Stimulated activated CD8-positive, alpha-beta memory T cell treated with anti-CD3 and anti-CD28 coated beads, Interleukin-2, amount 100 ng/mL, for 48 hours (primary cell): ENCODE results near the gene C2CD2.

ENCODE experiments used
- DNase-seq, 2 donors: peaks; one replicate each; pipeline ENCODE4 v3.0.0-alpha.2; 2020; ENCODE audit warnings: low read depth in 2 of 2

C2CD2 gene

GRCh38 chr21:41932576-41933312 is 21.1 kb downstream of the C2CD2 start:
- DNase-seq = no peak

GRCh38 chr21:41932191-41932575 is 21.6 kb downstream of the C2CD2 start:
- no peak for DNase-seq

GRCh38 chr21:41931041-41931451 is 22.8 kb downstream of the C2CD2 start:
- DNase-seq = no peak

- DNase-seq = no peak
Observed at GRCh38 chr21:41929248-41929647, 24.6 kb downstream of the C2CD2 start.

- DNase-seq = no peak
Observed at GRCh38 chr21:41928621-41929220, 25.1 kb downstream of the C2CD2 start.

GRCh38 chr21:41927727-41928409 is 25.9 kb downstream of the C2CD2 start:
- no peak for DNase-seq

GRCh38 chr21:41926807-41927171 is 27.0 kb downstream of the C2CD2 start:
- no peak for DNase-seq

GRCh38 chr21:41926117-41926806 is 27.6 kb downstream of the C2CD2 start:
- DNase-seq = no peak

GRCh38 chr21:41925767-41926116 is 28.1 kb downstream of the C2CD2 start:
- DNase-seq = no peak

- no peak for DNase-seq
Observed at GRCh38 chr21:41924368-41924754, 29.5 kb downstream of the C2CD2 start.

- no peak for DNase-seq
Observed at GRCh38 chr21:41923631-41924367, 30.0 kb downstream of the C2CD2 start.

- no peak for DNase-seq
Observed at GRCh38 chr21:41923186-41923585, 30.6 kb downstream of the C2CD2 start.

- no peak for DNase-seq
Observed at GRCh38 chr21:41921021-41921420, 32.8 kb downstream of the C2CD2 start.

- no peak for DNase-seq
Observed at GRCh38 chr21:41920476-41920875, 33.3 kb downstream of the C2CD2 start.

- no peak for DNase-seq
Observed at GRCh38 chr21:41919666-41920398, 34.0 kb downstream of the C2CD2 start.

GRCh38 chr21:41918561-41919358 is 35.1 kb downstream of the C2CD2 start:
- DNase-seq = no peak

- DNase-seq = no peak
Observed at GRCh38 chr21:41917531-41917930, 36.3 kb downstream of the C2CD2 start.

GRCh38 chr21:41916888-41917433 is 36.9 kb downstream of the C2CD2 start:
- DNase-seq = no peak

- DNase-seq = no peak
Observed at GRCh38 chr21:41914965-41915364, 38.9 kb downstream of the C2CD2 start.

GRCh38 chr21:41914358-41914757 is 39.5 kb downstream of the C2CD2 start:
- no peak for DNase-seq
